GM18505 (cell line): Measurements from ENCODE around the gene F2.
"Not testable (repeated sequence)": the region's sequence is repeated elsewhere in the genome, so short reads cannot be mapped to it uniquely, and the experiment has no call there.

ENCODE experiments used
- ATAC-seq: cut with Tn5 transposase; IDR thresholded peaks from one replicate; pipeline ENCODE4 v1.9.1; 2021; ENCODE audit not compliant: unreplicated experiment
- POLR2A ChIP-seq: IDR thresholded peaks from 4 replicates; pipeline ENCODE4 v1.6.1; 2011; ENCODE audit warnings: borderline replicate concordance; ENCODE audit not compliant: insufficient read depth, insufficient read length; ENCODE audit errors: extremely low read depth

F2 gene

GRCh38 chr11:46712874-46713576, 6.0 kb upstream of the F2 start:
- no peak for ATAC-seq
- TF ChIP-seq POLR2A, result no peak

GRCh38 chr11:46717825-46718154, 1.2 kb upstream of the F2 start:
- not testable (repeated sequence) for ATAC-seq

GRCh38 chr11:46718155-46719019, 626 bp upstream of the F2 start:
- no peak for ATAC-seq

GRCh38 chr11:46719543-46720218, 668 bp downstream of the F2 start:
- ATAC-seq, result no peak
- no peak for TF ChIP-seq POLR2A

More at GRCh38 chr11:46718155-46719019, 626 bp upstream of the F2 start:
- no peak for TF ChIP-seq POLR2A

- no peak for ATAC-seq
- TF ChIP-seq POLR2A, result no peak
Observed at GRCh38 chr11:46721286-46721685, 2.3 kb downstream of the F2 start.

GRCh38 chr11:46722566-46723358, 3.7 kb downstream of the F2 start:
- ATAC-seq, result no peak
- no peak for TF ChIP-seq POLR2A

GRCh38 chr11:46723359-46723680, 4.3 kb downstream of the F2 start:
- ATAC-seq, result no peak
- TF ChIP-seq POLR2A, result no peak

GRCh38 chr11:46724088-46724487, 5.1 kb downstream of the F2 start:
- TF ChIP-seq POLR2A, result no peak
- no peak for ATAC-seq

- no peak for TF ChIP-seq POLR2A
- no peak for ATAC-seq
Observed at GRCh38 chr11:46725338-46726205, 6.6 kb downstream of the F2 start.

GRCh38 chr11:46726206-46726862, 7.3 kb downstream of the F2 start:
- no peak for ATAC-seq

GRCh38 chr11:46727952-46728658, 9.1 kb downstream of the F2 start:
- ATAC-seq, result no peak
- TF ChIP-seq POLR2A, result no peak

More at GRCh38 chr11:46726206-46726862, 7.3 kb downstream of the F2 start:
- TF ChIP-seq POLR2A, result no peak
